Stomach smooth muscle (tissue), 2 donors: Measurements from ENCODE around the gene TUB.

Source experiments
- H3K27ac ChIP-seq: one replicate; pipeline ENCODE4 v1.7.0; 2013; ENCODE audit warnings: mild to moderate bottlenecking, low read length, inconsistent platforms
- H3K27me3 ChIP-seq, 2 donors: one replicate each; pipeline ENCODE4 v1.7.0; 2013; ENCODE audit warnings: low read length in 2 of 2; ENCODE audit not compliant: insufficient read depth in 2 of 2, control insufficient read depth in 1 of 2
- H3K36me3 ChIP-seq, 2 donors: one replicate each; pipeline ENCODE4 v1.7.0; 2013; ENCODE audit warnings: low read length in 2 of 2; ENCODE audit not compliant: control insufficient read depth in 2 of 2, insufficient read depth in 2 of 2
- H3K4me1 ChIP-seq: one replicate; pipeline ENCODE4 v1.7.0; 2013; ENCODE audit warnings: low read length; ENCODE audit not compliant: control insufficient read depth, insufficient read depth
- H3K4me3 ChIP-seq, 2 donors: one replicate each; pipeline ENCODE4 v1.7.0; 2013; ENCODE audit warnings: low read length in 2 of 2
- H3K9ac ChIP-seq, 2 donors: one replicate each; pipeline ENCODE4 v1.7.0; 2013; ENCODE audit warnings: low read length in 2 of 2, mild to moderate bottlenecking in 1 of 2
- H3K9me3 ChIP-seq, 2 donors: one replicate each; pipeline ENCODE4 v1.7.0; 2013; ENCODE audit warnings: low read length in 2 of 2; ENCODE audit not compliant: control insufficient read depth in 2 of 2
- donor health status: healthy.
- donor health status: Pancreatic carcinoma.

TUB gene

GRCh38 chr11:8047382-8047781 lies 33.6 kb upstream of the TUB start:
- H3K9me3 ChIP-seq, result no peaks in the 10 kb centered on the region
- no peak overlapping the region for H3K27ac ChIP-seq
- no peaks in the 10 kb centered on the region for H3K4me1 ChIP-seq
- H3K4me3 ChIP-seq, result no peak overlapping the region
- no peaks in the 10 kb centered on the region for H3K36me3 ChIP-seq
- no peaks in the 10 kb centered on the region for H3K27me3 ChIP-seq
- no peak overlapping the region for H3K9ac ChIP-seq

GRCh38 chr11:8049084-8049483 lies 31.9 kb upstream of the TUB start:
- no peak overlapping the region for H3K9ac ChIP-seq
- H3K27ac ChIP-seq, result no peak overlapping the region
- H3K9me3 ChIP-seq, result no peaks in the 10 kb centered on the region
- H3K36me3 ChIP-seq, result no peaks in the 10 kb centered on the region
- no peaks in the 10 kb centered on the region for H3K4me1 ChIP-seq
- H3K27me3 ChIP-seq, result no peaks in the 10 kb centered on the region
- no peak overlapping the region for H3K4me3 ChIP-seq

DNA sequence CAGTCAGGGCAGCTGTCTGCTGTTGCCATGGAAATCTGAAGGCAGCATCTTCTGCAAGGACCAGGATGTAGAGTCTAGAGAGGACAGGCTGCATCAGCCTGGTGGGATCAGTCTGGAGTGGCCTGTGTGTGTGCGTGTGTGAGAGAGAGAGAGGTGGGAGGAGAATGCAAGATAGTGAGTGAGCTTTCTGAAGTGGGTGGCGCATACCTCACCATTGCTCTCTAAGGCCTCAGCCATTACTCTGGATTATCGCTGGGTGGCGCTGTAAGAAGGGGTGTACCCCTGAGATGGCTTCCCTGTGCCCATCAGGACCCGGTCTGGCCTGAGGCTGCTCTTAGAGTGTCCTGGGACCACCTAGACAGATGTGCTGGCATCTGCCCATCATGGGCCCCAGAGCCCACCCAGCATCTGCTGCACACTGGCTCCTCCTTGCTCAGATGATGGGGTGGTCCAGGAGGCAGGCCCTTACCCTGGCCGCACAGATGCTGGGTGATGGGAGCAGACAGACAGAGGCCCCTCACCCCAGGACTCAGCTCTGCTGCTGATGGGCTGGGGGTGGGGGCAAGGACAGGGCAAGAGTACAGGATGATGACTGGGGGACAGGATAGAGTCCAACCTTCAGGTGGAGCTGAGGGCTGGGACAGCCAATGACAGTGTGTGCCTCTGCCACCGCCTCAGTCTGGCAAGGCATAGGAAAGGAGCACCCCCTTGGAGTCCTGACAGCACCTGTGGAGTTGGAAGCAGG lies 25.7 kb upstream of the TUB start:
- H3K27ac ChIP-seq, result no peak overlapping the region
- no peaks in the 10 kb centered on the region for H3K9me3 ChIP-seq
- no peak overlapping the region for H3K4me3 ChIP-seq
- no peak overlapping the region for H3K9ac ChIP-seq
- no peaks in the 10 kb centered on the region for H3K27me3 ChIP-seq
- no peaks in the 10 kb centered on the region for H3K36me3 ChIP-seq
- H3K4me1 ChIP-seq, result peaks cover 24% of the 10 kb centered on the region

GRCh38 chr11:8055836-8056526 lies 25.0 kb upstream of the TUB start:
- Histone ChIP-seq H3K27ac (no peak overlapping the region), H3K9me3 (no peaks in the 10 kb centered on the region), H3K27me3 (no peaks in the 10 kb centered on the region), H3K36me3 (no peaks in the 10 kb centered on the region), H3K4me3 (no peak overlapping the region), H3K4me1 (peaks cover 24% of the 10 kb centered on the region), H3K9ac (no peak overlapping the region)

DNA sequence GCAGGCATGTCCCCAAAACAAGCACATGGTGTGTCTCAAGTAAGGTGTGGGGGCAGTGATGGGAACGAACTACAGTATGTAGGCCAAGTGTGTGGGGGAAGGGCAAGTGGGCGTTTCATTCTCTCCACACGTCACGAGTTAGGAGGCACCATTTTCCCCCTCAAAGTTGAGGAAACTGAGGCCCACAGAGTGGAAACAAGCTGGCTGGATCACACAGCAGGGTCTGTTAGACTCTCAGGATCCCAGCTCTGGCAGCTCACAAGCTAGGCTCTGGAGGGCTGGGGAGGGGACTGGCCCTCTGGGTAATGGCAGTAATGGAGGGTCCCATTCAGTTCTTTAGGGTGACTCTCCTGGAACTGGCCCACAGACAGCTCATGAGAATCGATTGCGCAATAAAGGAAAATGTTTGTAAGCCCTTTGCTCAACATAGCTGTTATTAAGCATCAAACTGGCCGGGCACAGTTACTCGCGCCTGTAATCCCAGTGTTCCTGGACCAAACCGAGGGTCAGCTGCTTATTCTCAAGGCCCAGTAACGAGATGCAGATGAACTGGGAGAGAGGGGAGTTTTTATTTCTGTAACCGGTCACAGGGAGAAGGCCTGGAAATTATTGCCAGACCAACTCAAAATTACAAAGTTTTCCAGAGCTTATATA lies 24.1 kb upstream of the TUB start:
- Histone ChIP-seq H3K27ac (peak overlapping the region; percentile 41), H3K4me1 (peaks cover 27% of the 10 kb centered on the region), H3K27me3 (no peaks in the 10 kb centered on the region), H3K4me3 (no peak overlapping the region), H3K36me3 (no peaks in the 10 kb centered on the region), H3K9me3 (no peaks in the 10 kb centered on the region), H3K9ac (peak overlapping the region; percentile 13 to 24)

GRCh38 chr11:8058216-8058615 lies 22.8 kb upstream of the TUB start:
- Histone ChIP-seq H3K4me3 (no peak overlapping the region), H3K9me3 (no peaks in the 10 kb centered on the region), H3K9ac (no peak overlapping the region), H3K27ac (no peak overlapping the region), H3K27me3 (no peaks in the 10 kb centered on the region), H3K36me3 (no peaks in the 10 kb centered on the region), H3K4me1 (peaks cover 37% of the 10 kb centered on the region)

- no peaks in the 10 kb centered on the region for H3K27me3 ChIP-seq
- H3K9ac ChIP-seq, result no peak overlapping the region
- no peaks in the 10 kb centered on the region for H3K9me3 ChIP-seq
- H3K36me3 ChIP-seq, result no peaks in the 10 kb centered on the region
- no peak overlapping the region for H3K4me3 ChIP-seq
- H3K27ac ChIP-seq, result no peak overlapping the region
- H3K4me1 ChIP-seq, result peaks cover 44% of the 10 kb centered on the region
Observed at GRCh38 chr11:8059030-8059429, 22.0 kb upstream of the TUB start.

DNA sequence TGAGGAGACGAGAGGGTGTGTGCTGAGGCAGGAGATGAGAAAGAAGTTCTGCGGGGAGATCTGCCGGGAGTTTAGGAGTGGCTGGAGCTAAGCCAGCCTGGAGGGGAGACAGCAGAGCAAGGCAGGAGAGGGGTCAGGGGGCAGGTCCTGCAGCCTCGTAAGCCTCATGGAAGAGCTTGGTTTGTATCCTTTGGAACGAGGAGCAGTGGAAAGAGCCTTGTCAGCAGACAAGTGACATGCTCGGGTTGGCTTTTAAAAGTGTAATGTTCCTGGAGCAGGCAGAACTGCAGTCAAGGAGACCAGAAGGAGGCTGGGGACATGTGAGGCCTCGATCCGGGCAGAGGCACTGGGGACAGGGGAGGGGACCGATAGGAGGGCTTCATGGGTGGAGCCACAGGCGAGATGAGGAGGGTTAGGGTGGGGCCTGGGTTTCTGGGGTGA lies 21.4 kb upstream of the TUB start:
- Histone ChIP-seq H3K9me3 (no peaks in the 10 kb centered on the region), H3K27ac (no peak overlapping the region), H3K27me3 (no peaks in the 10 kb centered on the region), H3K4me1 (peaks cover 50% of the 10 kb centered on the region), H3K4me3 (no peak overlapping the region), H3K36me3 (no peaks in the 10 kb centered on the region), H3K9ac (no peak overlapping the region)

- Histone ChIP-seq H3K4me3 (no peak overlapping the region), H3K9ac (no peak overlapping the region), H3K4me1 (peaks cover 51% of the 10 kb centered on the region), H3K27me3 (no peaks in the 10 kb centered on the region), H3K27ac (no peak overlapping the region), H3K9me3 (no peaks in the 10 kb centered on the region), H3K36me3 (no peaks in the 10 kb centered on the region)
Observed at GRCh38 chr11:8060146-8060719, 20.8 kb upstream of the TUB start.

GRCh38 chr11:8060801-8061554 lies 20.0 kb upstream of the TUB start:
- H3K27ac ChIP-seq, result no peak overlapping the region
- no peak overlapping the region for H3K9ac ChIP-seq
- peaks cover 55% of the 10 kb centered on the region for H3K4me1 ChIP-seq
- H3K27me3 ChIP-seq, result no peaks in the 10 kb centered on the region
- no peaks in the 10 kb centered on the region for H3K9me3 ChIP-seq
- no peak overlapping the region for H3K4me3 ChIP-seq
- no peaks in the 10 kb centered on the region for H3K36me3 ChIP-seq
